HG03432 (cell line): Measurements from ENCODE around the gene CUX1.
"Not testable (repeated sequence)": the region's sequence is repeated elsewhere in the genome, so short reads cannot be mapped to it uniquely, and the experiment has no call there.

Source experiments
- ATAC-seq: cut with Tn5 transposase; IDR thresholded peaks from one replicate; pipeline ENCODE4 v1.9.1; 2021; ENCODE audit warnings: mild to moderate bottlenecking, moderate library complexity; ENCODE audit not compliant: unreplicated experiment

The CUX1 gene

DNA sequence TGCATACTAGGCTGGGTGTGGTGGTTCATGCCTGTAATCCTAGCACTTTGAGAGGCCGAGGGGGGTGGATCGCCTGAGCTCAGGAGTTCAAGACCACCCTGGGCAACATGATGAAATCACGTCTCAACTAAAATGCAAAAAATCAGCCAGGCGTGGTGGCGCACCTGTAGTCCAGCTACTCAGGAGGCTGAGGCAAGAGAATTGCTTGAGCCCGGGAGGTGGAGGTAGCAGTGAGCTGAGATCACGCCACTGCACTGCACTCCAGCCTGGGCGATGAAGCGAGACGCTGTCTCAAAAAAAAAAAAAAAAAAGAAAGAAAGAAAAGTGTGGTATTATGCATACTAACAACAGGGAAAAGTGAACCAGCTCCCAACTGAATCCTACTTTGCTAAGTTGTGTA is 19.3 kb upstream of the CUX1 start:
- not testable (repeated sequence) for ATAC-seq

DNA sequence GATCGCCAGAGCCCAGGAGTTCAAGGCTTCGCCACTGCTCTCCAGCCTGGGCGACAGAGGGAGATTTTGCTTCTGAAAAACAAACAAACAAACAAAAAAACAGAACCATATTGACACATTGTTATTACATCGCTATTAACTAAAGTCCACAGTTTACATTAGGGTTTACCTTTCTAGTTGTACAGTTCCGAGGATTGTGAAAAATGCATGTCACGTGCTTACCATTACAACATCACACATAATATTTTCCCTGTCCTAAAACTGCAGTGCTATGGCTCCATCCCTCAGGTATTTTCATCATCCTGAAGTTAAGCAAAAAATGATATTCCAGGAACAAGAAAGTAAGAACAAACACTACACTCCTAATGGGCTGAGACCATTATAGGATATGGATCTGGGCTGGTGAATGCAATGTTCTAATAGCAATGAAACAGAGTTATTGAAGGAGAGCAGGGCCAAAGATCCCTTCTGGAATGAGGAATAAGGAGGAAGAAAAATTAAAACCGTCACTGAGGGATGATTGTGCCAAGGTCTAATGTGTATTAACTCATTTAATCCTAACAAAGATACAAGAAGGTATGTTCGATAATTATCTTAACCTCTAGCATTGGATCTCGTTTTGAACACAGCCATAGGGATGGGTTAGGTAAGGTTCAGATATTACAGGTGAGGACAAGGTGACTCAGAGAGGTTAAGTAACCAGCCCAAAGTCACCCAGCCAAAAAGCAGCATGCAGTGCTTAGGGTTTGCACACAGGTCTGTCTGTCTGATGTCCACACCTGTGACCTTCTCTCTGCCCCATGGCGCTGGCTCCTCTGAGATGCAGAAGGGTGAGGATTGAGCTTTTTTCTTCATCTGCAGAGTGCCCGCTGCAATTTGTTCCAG is 14.0 kb upstream of the CUX1 start:
- ATAC-seq = no peak

DNA sequence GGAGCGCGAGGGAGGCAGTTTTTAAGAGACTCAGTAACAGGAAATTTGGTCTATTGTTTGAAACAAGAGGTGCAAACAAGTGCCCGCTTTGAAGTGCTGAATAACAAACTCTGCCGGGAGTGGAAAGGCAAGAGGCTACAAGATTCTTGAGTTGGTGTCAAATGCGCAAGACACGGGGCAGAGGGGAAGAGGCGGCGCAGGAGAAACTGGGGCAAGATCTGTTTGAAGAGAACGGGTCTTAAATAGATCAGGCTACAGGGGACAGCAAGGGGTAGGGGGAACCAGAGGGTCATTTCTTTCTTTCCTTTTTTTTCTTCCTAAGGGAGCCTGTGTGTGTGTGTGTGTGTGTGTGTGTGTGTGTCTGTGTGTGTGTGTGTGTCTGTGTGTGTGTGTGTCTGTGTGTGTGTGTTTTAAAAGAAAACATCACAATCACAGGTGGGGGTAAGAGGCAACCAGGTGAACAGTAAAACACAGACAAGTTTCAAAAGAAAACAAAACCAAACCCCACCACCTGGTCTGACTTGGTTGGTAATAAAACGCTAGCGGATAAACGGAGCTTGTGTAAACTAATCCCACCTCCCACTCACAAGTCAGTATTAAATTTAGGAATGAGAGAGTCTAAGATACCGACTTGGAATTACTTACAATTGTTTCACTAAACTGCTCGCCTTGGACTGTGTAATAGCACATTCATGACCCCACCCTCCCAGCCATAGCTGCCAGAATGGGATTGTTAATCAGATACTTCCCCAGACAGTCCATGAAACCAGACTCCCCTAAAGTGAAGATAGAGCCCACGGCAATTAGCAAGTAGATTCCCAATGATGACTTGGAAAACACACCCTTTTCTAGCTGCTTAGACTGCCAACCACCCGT is 13.1 kb upstream of the CUX1 start:
- ATAC-seq = no peak

- ATAC-seq = no peak
Measured at GRCh38 chr7:101804967-101805366, 12.5 kb upstream of the CUX1 start.

GRCh38 chr7:101812595-101812994 is 4.8 kb upstream of the CUX1 start:
- ATAC-seq = no peak

DNA sequence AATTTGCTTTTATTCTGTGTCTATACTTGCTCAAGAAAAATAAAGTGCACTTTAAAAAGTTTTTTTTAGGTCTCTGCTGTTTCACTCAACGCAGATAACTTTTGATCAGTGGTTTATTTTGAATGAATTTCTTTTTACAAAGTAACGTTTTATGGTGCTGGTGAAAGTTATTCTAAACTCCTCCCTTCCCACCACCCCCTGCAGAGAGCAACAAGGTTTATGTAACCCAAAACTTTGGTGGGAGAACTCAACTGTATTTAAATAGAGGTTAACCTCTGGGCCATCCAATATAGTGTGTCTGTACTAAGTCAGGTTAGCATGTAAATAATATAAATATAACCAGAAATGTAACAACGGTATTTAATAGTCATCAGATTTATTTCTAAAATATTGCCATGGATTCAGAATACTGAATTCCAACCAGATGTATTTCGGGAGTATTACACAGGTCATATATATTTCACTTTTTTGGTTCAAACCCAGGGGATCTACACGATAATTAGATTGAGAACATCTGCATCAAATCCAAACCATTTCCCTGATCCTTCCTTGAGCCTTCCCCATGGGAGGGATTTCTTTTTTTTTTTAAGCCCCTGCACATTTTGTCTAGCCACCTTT is 3.9 kb upstream of the CUX1 start:
- no peak for ATAC-seq

- ATAC-seq = peak; percentile 39
Measured at GRCh38 chr7:101814081-101814990, 3.1 kb upstream of the CUX1 start.

DNA sequence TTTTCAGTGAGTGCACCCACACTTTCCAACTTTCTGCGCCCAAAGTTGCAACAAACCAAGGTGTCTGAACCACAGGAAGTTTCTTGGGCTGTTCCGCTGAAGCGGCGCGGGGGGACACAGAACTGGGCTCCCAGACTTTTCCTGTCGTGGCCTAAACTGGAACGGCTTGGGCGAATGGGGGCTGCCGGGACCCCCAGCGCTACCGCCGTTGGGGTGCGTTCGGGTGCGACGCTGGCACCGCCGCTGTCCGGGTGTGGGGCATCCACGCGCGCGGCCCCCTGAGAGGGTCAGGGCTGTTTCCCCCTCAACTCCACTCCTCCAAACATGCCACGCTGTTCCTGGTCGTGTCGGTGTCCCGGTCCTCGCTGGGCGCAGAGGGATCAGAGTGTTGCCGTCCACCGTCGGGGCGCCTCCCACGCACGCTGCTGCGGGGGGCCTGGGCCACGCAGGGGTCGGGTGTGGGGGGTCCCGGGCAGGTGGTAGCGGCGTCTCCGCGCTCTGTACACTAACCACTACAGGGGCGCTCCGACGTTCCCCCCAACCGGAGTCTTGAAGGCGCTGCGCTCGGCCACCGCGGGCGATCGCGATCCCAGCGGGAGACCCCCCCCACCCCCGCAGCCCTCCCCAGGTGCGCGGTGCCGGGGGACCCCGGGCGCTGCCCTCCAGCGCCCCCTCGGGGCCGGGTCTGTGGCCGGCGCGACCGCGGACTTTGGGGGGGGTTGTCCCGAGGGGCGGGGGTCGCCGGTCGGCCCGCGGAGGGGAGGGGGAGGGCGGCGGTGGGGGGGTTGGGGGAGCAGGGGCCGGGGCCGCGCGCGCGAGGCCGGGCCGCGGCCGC is 2.2 kb upstream of the CUX1 start:
- ATAC-seq = peak; percentile 33

- ATAC-seq = peak; percentile 58
Measured at GRCh38 chr7:101815826-101816594, 1.4 kb upstream of the CUX1 start.

DNA sequence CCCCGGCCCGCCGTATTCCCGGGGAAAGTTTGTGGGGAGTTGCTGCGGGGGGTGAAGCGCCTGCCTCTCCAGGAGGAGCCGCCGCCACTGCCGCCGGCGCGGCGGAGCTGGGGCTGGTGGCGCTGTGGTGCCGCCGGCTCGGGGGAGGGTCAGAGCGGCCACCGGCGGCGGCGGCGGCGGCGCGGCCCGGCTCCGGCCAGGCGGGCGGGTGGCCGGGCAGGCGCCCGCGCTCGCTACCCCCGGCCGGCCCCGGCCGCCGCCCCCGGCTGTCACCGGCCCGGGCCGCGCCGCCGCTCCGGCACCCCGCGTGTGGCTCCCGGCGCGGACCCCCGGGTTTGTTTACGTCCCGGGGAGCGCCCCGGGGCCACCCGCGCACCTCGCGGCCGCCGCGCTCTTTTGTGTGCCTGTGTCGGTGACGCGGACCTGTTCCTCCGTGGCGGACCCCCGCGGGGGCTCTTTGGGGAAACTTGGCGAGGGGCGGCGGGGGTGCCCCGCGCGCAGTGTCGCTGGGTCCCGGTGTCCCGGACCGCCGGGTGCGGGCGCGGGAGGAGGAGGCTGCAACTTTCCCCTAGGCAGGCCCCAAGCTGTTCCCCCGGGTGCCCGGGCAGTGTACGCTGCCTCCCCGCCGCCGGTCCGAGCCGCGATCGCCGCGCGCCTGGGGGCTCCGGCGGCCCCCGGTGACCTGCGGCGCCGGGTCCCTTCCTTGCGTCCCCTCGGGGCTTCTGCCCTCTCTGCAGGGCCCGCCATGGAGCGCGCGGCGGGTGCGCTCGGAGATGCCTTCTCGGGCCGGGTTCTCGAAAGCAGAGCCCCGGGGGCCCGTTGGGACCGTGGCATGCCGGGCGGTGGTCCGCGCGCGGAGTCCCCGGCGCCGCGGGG is 593 bp upstream of the CUX1 start:
- peak; percentile 32 for ATAC-seq

DNA sequence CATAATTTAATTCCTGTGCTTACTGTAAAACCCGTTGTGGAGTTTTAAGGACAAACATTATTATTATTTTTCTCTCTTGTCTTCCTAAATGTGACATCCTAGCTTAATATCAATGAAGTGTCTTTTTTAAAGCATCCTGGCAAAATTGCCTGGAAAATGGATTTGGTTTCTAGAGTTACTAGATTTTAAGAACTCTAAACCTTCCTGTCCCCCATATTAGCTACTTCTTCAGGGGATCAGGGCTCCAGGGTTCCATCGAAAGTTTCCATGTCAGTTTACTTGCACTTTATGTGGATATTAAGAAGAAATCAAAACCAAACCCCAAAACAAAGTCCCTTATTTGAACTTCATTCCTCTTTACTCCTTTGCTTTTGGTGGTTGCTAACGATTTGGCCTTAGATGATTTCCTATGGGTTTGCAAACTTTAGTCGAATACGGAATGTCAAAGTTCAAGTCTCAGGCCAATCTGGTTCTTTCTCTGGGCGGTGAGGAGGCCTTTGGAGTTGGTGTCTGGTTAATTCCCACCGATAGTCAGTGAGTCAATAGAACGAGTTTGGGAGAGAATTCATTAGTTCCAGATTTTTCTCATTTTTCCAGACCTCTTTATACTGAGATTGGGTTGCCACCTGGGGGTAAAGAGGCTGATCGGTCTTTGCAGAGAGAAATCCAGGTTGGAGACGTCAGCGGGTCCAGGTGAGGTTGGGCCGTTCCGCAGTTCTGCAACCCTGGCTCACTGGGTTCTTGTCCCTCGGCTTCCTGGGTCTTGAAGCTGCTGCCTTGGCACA is 1.1 kb downstream of the CUX1 start:
- no peak for ATAC-seq

- ATAC-seq = no peak
Measured at GRCh38 chr7:101819183-101819582, 1.8 kb downstream of the CUX1 start.

GRCh38 chr7:101819913-101820522 is 2.6 kb downstream of the CUX1 start:
- ATAC-seq = no peak

- no peak for ATAC-seq
Measured at GRCh38 chr7:101820703-101821102, 3.3 kb downstream of the CUX1 start.

DNA sequence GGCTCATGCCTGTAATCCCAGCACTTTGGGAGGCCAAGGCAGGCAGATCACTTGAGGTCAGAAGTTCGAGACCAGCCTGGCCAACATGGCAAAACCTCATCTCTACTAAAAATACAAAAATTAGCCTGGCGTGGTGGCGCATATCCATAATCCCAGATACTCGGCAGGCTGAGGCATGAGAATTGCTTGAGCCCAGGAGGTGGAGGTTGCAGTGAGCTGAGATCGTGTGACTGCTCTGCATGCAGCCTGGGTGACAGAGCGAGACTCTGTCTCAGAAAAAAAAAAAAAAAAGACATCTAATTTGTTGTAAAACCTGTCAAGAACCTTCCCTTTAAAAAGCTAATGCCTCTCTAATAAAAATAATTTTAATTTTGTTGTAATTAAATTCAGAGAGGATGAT is 5.2 kb downstream of the CUX1 start:
- ATAC-seq = not testable (repeated sequence)

- ATAC-seq = no peak
Measured at GRCh38 chr7:101823096-101823495, 5.7 kb downstream of the CUX1 start.

DNA sequence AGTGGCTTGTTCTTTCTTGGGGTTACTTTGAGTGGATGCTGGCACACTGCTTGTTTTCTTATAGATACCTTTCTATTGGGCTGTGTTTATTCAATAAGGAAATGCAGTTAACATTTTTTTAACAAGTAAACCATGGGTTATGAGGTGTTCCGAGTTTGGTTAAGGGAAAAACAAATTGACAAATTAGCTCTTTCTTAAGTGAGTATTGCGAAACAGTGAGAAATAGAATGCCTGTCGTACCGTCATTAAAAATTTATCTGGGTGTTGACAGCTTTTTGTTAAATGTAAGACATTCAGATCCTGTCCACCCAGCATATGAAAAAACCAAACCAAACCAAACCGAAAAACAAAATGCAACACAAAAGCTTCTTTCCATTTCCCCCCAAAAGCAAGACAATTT is 6.2 kb downstream of the CUX1 start:
- no peak for ATAC-seq
